NCI-H82 (cell line): ENCODE results near the gene ZPR1.

Experiments used
- DNase-seq: peaks from one replicate; lab custom pipeline; 2025; lab: John Stamatoyannopoulos, UW

ZPR1 gene

GRCh38 chr11:116756044-116756443 is 31.8 kb downstream of the ZPR1 start:
- peak; percentile 71 for DNase-seq

GRCh38 chr11:116750070-116750718 is 37.6 kb downstream of the ZPR1 start:
- DNase-seq = no peak

DNA sequence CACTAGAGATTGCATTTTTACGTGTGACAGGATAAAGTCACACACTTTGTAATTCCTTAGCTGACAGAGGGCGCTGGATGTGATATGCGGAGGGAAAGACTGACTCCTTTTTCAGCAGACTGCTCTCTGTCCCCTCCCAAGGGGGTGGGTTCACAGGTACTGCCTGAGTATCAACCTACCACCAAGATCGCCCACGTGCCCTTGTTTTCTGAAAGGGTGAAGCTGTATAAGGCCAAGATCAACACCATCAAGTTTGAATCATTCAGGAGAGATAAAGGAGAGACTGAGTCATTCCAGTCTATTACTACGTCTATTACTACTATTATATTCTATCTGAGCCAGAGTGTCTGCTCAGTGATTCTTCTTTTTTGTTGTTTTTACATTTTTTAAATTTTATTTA is 45.7 kb downstream of the ZPR1 start:
- DNase-seq = no peak

DNA sequence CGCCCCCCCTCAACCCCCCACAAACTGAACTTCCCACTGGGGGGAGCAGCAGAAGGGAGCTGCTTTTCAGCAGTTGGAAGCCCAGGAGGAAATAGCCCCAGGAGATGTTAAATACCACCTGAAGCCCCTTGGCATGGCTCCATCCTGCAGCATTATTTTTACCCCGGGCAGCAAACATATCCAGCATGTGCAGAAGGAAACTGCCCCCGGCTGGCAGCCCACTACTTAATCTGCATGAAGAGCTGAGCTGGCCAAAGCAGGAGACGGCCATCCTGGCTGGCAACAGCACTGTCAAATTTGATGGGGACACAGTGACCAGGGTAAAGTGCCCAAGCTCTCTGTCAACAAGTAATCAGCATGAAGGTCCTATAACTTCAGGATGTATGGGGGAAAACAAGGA is 47.1 kb downstream of the ZPR1 start:
- DNase-seq = no peak

- DNase-seq = no peak
Observed at GRCh38 chr11:116738975-116739374, 48.8 kb downstream of the ZPR1 start.

DNA sequence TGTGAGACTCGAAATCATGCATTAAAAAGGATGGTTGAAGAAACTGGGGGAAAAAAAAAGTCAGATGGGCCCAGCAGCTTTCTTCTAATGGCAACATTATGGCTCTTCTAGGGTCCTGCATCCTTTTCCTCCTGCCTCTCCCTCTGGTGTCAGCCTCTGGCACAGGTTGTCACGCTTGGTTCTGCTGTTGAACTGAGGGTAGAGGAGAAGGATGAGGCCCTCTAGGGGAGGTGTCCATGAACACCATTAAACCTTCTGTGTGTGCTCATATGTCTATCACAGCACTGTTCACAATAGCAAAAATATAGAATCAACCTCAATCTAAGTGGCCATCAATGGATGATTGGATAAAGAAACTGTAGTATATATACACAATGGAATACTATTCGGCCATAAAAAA is 51.1 kb downstream of the ZPR1 start:
- DNase-seq = peak; percentile 19

- no peak for DNase-seq
Observed at GRCh38 chr11:116733969-116734508, 53.8 kb downstream of the ZPR1 start.

- DNase-seq = no peak
Observed at GRCh38 chr11:116733043-116733755, 54.6 kb downstream of the ZPR1 start.

GRCh38 chr11:116732271-116733042 is 55.4 kb downstream of the ZPR1 start:
- DNase-seq = peak; percentile 84

DNA sequence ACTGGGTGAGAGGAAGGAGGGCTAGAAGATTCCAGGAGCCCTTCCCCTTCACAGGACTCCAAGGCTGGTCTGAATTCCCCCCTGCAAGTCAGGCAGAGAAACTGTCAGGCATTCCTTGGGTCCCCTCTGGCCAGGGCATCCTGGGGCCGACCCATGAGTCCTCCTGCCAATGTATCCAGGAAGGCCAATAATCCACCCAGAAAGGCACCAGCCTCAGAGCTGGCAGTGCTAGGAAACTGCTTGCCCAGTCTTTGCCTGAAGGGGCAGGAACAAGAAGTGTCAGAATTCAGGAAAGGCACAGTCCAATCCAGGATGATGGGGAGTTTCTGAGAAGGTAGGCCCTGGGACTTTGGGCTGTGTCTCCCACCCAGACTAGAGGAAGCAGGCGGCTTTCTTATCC is 56.0 kb downstream of the ZPR1 start:
- no peak for DNase-seq

GRCh38 chr11:116731097-116731761 is 56.6 kb downstream of the ZPR1 start:
- DNase-seq = peak; percentile 7

DNA sequence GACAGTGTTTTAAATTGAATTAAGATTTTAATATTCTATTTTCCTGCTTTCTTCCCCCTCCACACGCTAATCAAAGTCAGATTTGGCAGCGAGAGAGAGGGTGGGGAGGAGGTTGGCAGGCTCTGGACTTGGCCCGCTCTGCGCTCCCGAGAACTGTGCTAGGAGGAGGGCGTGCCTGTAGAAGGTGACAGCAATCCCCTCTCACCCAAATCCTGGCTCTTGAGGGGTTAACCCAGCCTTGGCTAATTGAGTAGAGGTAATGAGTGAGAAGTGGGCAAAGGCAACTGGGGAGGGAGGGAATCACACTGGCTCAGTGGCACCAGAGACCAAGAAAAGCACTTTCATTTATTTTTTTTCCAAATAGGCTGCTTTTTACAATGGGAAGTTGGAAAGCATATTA is 57.2 kb downstream of the ZPR1 start:
- no peak for DNase-seq

GRCh38 chr11:116730241-116730561 is 57.6 kb downstream of the ZPR1 start:
- no peak for DNase-seq

DNA sequence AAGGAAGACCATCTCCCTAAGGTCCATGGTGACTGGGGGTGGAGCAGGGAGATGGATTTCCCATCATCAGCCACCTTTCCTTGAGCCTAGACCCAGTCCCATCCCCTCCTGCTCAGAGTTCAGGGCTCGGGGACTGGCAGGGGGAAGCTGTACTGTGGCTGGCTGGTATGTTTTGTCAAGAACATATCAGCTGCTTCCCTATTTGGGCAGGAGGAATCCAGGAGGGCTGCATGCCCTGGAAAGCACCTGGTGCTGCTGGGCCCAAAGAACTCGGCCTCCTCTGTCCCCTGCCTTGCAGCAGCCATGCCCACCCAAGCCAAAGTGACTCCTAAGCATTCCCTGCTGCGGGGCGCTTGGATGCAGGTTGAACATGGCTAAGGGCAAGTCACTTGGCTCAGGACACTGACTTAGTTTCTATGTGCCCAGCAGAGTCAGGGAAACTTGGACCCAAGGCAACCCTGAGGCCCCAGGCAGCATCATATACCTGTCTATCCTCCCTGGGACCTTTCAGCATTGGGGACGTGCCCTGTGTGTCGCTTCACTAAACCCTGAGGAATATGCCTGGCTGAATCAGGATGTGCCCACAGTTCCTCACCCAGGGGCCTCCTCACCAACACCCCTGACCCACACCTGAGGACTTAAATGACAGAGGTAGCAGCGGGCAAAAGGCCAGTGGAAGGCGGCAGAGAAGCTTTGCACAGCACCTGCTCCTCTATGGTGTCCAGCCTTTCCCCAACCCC is 58.2 kb downstream of the ZPR1 start:
- DNase-seq = no peak

DNA sequence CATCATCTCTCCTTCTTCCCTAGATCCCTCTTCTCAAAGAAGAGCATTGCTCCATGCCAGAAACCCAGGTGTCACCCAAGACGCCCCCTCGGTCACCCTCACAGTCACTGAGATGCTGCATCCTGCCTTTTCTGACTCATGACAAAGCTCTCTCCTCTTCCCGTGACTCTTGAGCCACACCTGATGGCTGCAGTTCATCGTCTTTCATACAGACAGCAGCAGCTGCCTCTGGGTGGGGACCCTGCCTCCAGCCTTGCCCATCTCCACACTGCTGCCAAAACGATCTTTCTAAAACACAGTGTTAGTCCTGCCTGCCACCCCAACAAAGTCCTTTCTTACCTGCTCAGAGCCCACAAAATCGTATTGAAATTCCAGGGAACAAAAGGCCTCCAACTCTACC is 59.8 kb downstream of the ZPR1 start:
- no peak for DNase-seq

DNA sequence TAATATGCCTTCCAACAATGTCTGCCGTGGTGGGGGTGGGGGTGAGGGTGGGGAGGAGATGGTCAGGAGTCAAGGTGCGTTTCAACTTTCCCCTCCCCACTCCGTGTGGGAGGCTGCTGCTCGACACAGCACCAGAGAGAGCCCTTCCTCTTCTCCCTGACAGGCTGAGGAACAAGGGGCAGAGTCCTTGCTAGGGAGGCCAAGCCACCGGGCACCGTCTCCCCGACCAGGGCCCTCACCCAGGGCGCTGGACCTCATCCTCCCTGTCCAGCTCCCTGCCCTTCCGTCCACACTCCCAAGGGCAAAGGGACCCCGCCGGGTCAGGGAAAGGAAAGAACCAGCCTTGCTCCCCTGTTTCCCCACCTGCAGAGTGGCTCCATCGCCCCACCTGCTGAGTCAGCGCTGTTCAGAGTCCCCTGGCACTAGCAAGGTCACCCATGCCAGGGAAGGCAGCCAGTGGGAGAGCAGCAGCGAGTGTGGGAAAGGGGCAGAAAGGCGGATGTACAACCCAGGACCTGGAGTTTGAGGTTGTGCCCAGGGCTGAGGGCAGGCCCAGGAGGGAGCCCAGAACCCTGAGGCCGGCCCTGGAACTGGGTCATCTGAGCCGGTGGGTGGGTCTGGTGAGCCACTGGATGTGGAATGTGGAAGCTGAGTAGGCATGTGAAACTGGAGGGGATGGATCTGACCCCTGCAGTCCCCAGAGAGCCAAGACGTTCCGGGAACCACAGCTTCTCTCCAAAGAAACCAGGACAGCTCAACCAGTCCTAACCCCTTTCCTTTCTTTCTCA is 62.2 kb downstream of the ZPR1 start:
- DNase-seq = no peak

- DNase-seq = no peak
Observed at GRCh38 chr11:116724813-116725212, 63.0 kb downstream of the ZPR1 start.
